Inflammatory macrophage treated with lipopolysaccharide for 4 hours (primary cell): ENCODE measurements around the gene SLC2A10.
A peak's percentile ranks its signal among the peaks of the same experiment; 100 is the strongest.
"Not testable (repeated sequence)": the region's sequence is repeated elsewhere in the genome, so short reads cannot be mapped to it uniquely, and the experiment has no call there.

Source experiments
- DNase-seq: peaks from one replicate; pipeline ENCODE4 v3.0.0-alpha.2; 2020

SLC2A10 gene

GRCh38 chr20:46709459-46710152 is at the start of gene SLC2A10:
Gene SLC2A10, plus strand, starts transcription at chr20:46709649. Its CDS starts 88 bp downstream, at chr20:46709737.
- no peak for DNase-seq

GRCh38 chr20:46660487-46660886 is 49.0 kb upstream of the SLC2A10 start:
- no peak for DNase-seq

GRCh38 chr20:46661659-46662058 is 47.8 kb upstream of the SLC2A10 start:
- no peak for DNase-seq

GRCh38 chr20:46663531-46663930 is 45.9 kb upstream of the SLC2A10 start:
- no peak for DNase-seq

GRCh38 chr20:46665602-46666001 is 43.8 kb upstream of the SLC2A10 start:
- DNase-seq, result no peak

- DNase-seq, result no peak
These were observed 43.1 kb upstream of the SLC2A10 start for GRCh38 chr20:46666306-46666705.

- DNase-seq, result no peak
These were observed 42.5 kb upstream of the SLC2A10 start for GRCh38 chr20:46666818-46667515.

GRCh38 chr20:46670228-46670584 is 39.2 kb upstream of the SLC2A10 start:
- no peak for DNase-seq

GRCh38 chr20:46670585-46671584 is 38.6 kb upstream of the SLC2A10 start:
- no peak for DNase-seq

GRCh38 chr20:46671866-46672542 is 37.4 kb upstream of the SLC2A10 start:
- DNase-seq, result no peak

- no peak for DNase-seq
These were observed 36.8 kb upstream of the SLC2A10 start for GRCh38 chr20:46672543-46673148.

- no peak for DNase-seq
These were observed 35.8 kb upstream of the SLC2A10 start for GRCh38 chr20:46673394-46674252.

- DNase-seq, result no peak
These were observed 35.0 kb upstream of the SLC2A10 start for GRCh38 chr20:46674253-46675083.

- not testable (repeated sequence) for DNase-seq
These were observed 32.7 kb upstream of the SLC2A10 start for GRCh38 chr20:46676649-46677316.

- DNase-seq, result no peak
These were observed 31.8 kb upstream of the SLC2A10 start for GRCh38 chr20:46677608-46678007.

GRCh38 chr20:46678516-46678915 is 30.9 kb upstream of the SLC2A10 start:
- no peak for DNase-seq

- DNase-seq, result no peak
These were observed 28.8 kb upstream of the SLC2A10 start for GRCh38 chr20:46680684-46681031.

GRCh38 chr20:46681032-46681854 is 28.2 kb upstream of the SLC2A10 start:
- peak; percentile 53 for DNase-seq
